ENCODE measurements around the gene MICU1.
"Not testable (repeated sequence)": the region's sequence is repeated elsewhere in the genome, so short reads cannot be mapped to it uniquely, and the experiment has no call there.

- TF ChIP-seq CTCF (conservative IDR thresholded peaks at IDR 0.05; ENCODE audit: low read depth in 2 of 2); EZH2 (IDR thresholded peaks at IDR 0.05; ENCODE audit: low read depth, unreplicated experiment); ETS1 (IDR thresholded peaks at IDR 0.05); NANOG (IDR thresholded peaks at IDR 0.05; ENCODE audit: borderline replicate concordance); POLR2AphosphoS5 (IDR thresholded peaks at IDR 0.05; ENCODE audit: low read depth); ZNF114 (CRISPR knock-in tag; IDR thresholded peaks at IDR 0.05); JUNB (IDR thresholded peaks at IDR 0.05; ENCODE audit: unreplicated experiment); ZNF331 (CRISPR knock-in tag; IDR thresholded peaks at IDR 0.05; ENCODE audit: low read depth); EZH2phosphoT487 (IDR thresholded peaks at IDR 0.05; ENCODE audit: unreplicated experiment); STAT1 (IDR thresholded peaks at IDR 0.05; ENCODE audit: unreplicated experiment); CREB1 (CRISPR knock-in tag; IDR thresholded peaks at IDR 0.05; ENCODE audit: low read depth): not testable (repeated sequence)
- TF ChIP-seq, protein P1, sequence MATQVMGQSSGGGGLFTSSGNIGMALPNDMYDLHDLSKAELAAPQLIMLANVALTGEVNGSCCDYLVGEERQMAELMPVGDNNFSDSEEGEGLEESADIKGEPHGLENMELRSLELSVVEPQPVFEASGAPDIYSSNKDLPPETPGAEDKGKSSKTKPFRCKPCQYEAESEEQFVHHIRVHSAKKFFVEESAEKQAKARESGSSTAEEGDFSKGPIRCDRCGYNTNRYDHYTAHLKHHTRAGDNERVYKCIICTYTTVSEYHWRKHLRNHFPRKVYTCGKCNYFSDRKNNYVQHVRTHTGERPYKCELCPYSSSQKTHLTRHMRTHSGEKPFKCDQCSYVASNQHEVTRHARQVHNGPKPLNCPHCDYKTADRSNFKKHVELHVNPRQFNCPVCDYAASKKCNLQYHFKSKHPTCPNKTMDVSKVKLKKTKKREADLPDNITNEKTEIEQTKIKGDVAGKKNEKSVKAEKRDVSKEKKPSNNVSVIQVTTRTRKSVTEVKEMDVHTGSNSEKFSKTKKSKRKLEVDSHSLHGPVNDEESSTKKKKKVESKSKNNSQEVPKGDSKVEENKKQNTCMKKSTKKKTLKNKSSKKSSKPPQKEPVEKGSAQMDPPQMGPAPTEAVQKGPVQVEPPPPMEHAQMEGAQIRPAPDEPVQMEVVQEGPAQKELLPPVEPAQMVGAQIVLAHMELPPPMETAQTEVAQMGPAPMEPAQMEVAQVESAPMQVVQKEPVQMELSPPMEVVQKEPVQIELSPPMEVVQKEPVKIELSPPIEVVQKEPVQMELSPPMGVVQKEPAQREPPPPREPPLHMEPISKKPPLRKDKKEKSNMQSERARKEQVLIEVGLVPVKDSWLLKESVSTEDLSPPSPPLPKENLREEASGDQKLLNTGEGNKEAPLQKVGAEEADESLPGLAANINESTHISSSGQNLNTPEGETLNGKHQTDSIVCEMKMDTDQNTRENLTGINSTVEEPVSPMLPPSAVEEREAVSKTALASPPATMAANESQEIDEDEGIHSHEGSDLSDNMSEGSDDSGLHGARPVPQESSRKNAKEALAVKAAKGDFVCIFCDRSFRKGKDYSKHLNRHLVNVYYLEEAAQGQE (IDR thresholded peaks at IDR 0.05; ENCODE audit: unreplicated experiment), result not testable (repeated sequence)
Observed at GRCh38 chr10:72395581-72395980, 230.3 kb downstream of the MICU1 start.

Data from GM23338 (cell line).